22Rv1 (cell line): Measurements from ENCODE around the gene ZNF398.

ENCODE experiments used
- CTCF ChIP-seq: fragments of 450-650 bp; IDR thresholded peaks from 2 replicates; pipeline ENCODE4 v1.5.1; 2017; ENCODE audit warnings: mild to moderate bottlenecking
- ZFX ChIP-seq: fragments of 450-650 bp; IDR thresholded peaks from 2 replicates; pipeline ENCODE4 v1.6.1; 2017; ENCODE audit warnings: antibody characterized with exemption, borderline replicate concordance

- TF ChIP-seq CTCF = no peak
- TF ChIP-seq ZFX = no peak
Observed at GRCh38 chr7:149140831-149141230, 6.4 kb upstream of the ZNF398 start.
